T1000 (cell line): ENCODE measurements around the gene GKAP1.
"Not testable (repeated sequence)": the region's sequence is repeated elsewhere in the genome, so short reads cannot be mapped to it uniquely, and the experiment has no call there.

Source experiments
- DNase-seq: peaks from one replicate; lab custom pipeline; 2025; ENCODE audit warnings: mixed read lengths; lab: John Stamatoyannopoulos, UW

GKAP1 gene

GRCh38 chr9:83817356-83818278 lies at the start of gene GKAP1:
Gene GKAP1 (minus strand): TSS chr9:83817769. CDS start chr9:83806517, 11,252 bp downstream.
- DNase-seq = peak; percentile 65

DNA sequence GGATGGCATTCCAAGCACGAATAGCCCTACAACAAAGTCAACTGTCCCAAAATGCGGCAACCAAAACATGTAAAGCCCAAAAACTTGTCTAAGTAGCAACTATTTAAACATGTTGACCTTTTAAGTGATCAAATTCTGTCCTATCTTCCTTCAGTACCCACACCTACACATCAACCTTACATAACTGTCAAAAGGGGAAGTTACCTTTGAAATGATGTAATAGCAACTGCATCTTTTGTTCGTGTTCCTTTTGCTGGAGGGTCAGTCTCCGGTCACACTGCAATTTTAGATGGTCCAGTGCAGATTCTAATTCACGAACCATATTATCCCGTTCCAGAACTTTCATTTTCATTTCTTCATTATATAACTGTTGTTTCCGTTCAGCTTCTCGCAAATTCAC lies 32.3 kb upstream of the GKAP1 start:
- DNase-seq = not testable (repeated sequence)

- not testable (repeated sequence) for DNase-seq
Observed at GRCh38 chr9:83837070-83837643, 19.6 kb upstream of the GKAP1 start.

GRCh38 chr9:83830426-83831071 lies 13.0 kb upstream of the GKAP1 start:
- not testable (repeated sequence) for DNase-seq

DNA sequence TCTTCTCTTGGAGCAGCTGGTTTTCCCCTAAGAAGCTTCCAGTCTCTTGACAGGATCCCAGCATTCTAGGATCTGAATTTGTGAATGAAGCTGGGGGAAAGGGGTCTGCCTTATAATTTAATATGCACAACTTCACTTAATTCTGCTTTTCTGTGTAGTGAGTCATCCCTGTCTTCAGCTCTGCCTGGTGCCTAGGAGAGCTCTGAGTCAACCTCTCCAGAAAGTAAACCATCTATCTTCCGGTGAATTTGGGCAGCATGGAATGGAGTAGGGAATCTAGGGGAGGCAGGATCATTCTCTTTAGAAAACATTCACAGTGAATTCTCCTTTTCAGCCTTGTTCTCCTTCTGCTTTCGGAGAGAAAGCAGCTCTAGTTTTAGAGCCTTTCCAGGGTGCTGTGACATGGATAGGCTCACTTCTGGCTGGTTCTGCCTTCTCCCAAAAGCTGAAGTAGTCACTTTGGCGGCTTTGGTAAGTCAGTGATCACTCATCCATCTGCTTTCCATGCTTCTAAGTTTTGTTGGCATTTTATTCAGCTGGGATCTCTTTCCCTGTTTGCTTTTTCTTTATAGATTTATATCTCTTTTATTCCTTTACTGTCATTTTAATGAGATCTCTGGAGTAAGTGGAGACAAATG lies 7.5 kb upstream of the GKAP1 start:
- not testable (repeated sequence) for DNase-seq

DNA sequence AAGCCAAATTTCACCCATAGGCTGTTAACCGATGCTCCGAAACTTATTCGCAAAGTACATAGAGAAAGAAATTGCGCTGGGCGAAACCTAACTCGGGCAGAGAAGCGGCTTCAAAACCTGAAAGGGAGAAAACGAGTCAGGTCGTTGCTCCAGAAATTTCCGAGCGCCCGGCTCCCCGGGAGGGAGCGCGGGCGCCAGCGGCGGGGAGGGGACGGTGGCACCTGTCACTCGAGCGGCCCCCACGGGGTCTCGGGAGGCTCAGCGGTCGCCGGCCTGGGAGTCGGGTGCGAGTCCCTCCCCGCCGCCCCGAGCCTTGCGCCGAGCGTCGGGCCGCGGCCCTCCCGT lies 586 bp downstream of the GKAP1 start:
- DNase-seq = not testable (repeated sequence)

DNA sequence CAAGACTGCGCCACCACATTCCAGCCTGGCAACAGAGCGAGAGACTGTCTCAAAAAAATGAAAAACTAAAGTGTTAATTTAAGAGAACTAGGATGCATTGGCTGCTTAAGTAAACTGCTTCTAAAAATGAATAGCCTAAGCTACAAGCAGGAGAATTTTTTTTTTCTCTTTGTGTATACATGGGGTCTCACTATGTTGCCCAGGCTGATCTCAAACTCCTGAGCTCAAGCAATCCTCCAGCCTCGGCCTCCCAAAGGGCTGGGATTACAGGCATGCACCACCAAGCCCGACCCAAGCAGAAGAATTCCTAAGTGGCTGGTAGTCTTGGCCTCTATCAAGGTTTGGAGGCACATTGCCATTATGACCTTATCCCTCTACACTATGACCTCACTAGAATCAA lies 2.4 kb downstream of the GKAP1 start:
- not testable (repeated sequence) for DNase-seq

GRCh38 chr9:83809213-83809612 lies 8.4 kb downstream of the GKAP1 start:
- not testable (repeated sequence) for DNase-seq

DNA sequence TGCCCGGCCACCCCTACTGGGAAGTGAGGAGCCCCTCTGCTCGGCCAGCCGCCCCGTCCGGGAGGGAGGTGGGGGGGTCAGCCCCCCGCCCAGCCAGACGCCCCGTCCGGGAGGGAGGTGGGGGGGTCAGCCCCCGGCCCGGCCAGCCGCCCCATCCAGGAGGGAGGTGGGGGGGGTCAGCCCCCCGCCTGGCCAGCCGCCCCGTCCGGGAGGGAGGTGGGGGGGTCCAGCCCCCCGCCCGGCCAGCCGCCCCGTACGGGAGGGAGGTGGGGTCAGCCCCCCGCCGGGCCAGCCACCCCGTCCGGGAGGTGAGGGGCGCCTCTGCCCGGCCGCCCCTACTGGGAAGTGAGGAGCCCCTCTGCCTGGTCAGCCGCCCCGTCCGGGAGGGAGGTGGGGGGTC lies 13.1 kb downstream of the GKAP1 start:
- DNase-seq = not testable (repeated sequence)

DNA sequence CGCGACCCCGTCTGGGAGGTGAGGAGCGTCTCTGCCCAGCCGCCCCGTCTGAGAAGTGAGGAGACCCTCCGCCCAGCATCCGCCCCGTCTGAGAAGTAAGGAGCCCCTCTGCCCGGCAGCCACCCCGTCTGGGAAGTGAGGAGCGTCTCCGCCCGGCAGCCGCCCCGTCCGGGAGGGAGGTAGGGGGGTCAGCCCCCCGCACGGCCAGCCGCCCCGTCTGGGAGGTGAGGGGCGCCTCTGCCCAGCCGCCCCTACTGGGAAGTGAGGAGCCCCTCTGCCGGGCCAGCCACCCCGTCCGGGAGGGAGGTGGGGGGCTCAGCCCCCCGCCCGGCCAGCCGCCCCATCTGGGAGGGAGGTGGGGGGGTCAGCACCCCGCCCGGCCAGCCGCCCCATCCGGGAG lies 13.6 kb downstream of the GKAP1 start:
- DNase-seq = not testable (repeated sequence)

DNA sequence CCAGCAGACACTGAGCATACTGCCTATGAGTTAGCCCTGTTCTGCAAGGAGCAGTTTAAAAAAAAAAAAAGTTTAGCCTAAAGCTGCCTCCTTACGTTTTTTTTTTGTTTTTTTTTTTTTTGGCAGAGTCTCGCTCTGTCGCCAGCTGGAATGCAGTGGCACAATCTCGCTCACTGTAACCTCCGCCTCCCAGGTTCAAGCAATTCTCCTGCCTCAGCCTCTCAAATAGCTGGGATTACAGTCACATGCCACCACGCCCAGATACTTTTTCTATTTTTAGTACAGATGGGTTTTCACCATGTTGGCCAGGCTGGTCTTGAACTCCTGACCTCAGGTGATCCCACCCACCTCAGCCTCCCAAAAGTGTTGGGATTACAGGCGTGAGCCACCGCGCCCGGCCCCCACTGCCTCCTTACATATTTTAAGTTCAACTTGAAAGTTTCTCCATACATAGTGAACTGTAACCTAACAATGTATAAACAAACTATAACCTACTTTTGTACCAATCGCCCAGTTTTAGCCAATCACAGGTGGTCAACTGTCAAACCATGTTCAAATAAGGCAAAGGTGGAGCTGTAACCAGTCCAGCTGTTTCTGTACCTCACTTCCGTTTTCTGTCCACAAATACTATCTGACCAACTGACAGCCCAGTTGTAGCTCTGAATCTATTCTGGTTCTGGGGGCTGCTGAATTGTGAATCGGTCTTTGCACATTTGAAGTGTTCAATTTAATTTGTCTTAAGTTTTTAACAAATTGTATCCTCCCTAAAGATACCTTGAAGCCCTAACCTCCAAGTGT lies 17.1 kb downstream of the GKAP1 start:
- DNase-seq = no peak

GRCh38 chr9:83794051-83794450 lies 23.5 kb downstream of the GKAP1 start:
- no peak for DNase-seq

GRCh38 chr9:83792746-83793145 lies 24.8 kb downstream of the GKAP1 start:
- no peak for DNase-seq

- no peak for DNase-seq
Observed at GRCh38 chr9:83778164-83778563, 39.4 kb downstream of the GKAP1 start.

DNA sequence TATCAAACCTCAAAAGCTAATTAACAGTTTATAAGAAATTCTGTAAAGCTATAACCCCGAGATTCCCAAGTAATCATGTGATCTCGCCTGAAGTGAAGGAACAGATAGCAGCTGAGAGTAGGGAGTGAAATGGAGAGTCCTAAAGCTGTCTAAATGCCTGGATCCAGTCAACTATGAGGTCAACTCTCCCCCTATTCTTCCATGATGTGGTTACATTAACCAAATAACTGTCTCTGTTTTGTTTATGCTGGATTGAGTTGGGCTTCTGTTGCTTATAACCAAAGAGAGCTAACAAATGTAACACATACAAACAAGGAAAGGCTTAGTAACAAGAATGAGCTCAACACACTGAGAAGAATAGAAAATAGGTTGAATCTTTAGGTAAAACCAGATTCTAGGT lies 41.6 kb downstream of the GKAP1 start:
- no peak for DNase-seq

DNA sequence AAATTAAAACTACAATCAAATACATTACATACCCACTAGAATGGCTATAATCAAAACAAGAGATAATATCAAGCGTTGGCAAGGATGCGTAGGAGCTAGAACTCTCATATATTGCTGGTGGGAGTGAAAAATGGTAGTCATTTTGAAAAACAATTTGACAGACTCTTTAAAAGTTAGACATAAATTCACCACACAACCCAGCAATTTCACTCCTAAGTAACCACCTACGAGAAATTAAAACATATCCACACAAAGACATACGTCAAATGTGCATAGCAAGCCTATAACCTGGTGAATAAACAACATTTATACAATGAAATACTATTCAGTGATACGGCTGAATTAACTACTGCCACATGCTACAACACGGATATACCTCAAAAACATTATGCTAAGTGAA lies 44.7 kb downstream of the GKAP1 start:
- no peak for DNase-seq

GRCh38 chr9:83765376-83765775 lies 52.2 kb downstream of the GKAP1 start:
- no peak for DNase-seq

- DNase-seq = no peak
Observed at GRCh38 chr9:83754383-83754977, 63.1 kb downstream of the GKAP1 start.

- DNase-seq = no peak
Observed at GRCh38 chr9:83749706-83750105, 67.9 kb downstream of the GKAP1 start.

DNA sequence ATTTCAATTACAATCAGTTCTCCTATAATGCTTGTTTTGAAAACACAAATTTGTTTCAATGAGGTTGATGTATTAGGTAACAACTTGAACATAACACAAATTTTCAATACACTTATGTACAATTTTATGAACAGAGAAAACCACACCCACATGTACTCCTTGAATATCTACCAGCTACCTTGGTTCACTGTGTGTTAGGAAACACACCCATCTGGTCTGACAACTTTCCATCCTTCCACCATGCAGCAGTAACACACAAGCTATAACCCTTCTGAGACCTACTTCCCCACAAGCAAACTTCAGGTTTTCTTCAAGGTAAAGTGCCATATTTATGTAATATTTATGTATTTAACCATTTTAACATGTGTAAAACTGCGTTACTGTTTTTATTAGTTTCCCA lies 73.4 kb downstream of the GKAP1 start:
- no peak for DNase-seq

- no peak for DNase-seq
Observed at GRCh38 chr9:83733739-83734138, 83.8 kb downstream of the GKAP1 start.
